H1 (cell line): Measurements from ENCODE around the gene CADM1. TPM values are rescaled to one million over a fixed set of nuclear protein-coding genes. Genes with fewer than 3 reads are reported as not detected.

Experiments used
- SUZ12 ChIP-seq: fragments of 200-600 bp; sonication (generic); IDR thresholded peaks from 2 replicates; pipeline ENCODE4 v1.6.1; 2012; ENCODE audit warnings: mild to moderate bottlenecking, inconsistent platforms, low read length, moderate library complexity, mixed read lengths
- polyA plus RNA-seq, 7 experiments: library from polyadenylated mRNA; depleted of rRNA in 3 of 7; stranded (reverse) in 5 of 7; unstranded in 2 of 7; fragments of >200 nt in 5 of 7; fragments of 200-250 nt in 2 of 7; gene quantifications; 1 replicate in 5 of 7; 2 replicates in 1 of 7; 4 replicates in 1 of 7; pipeline versions ENCODE4 v1.2.1 to v1.2.3, GENCODE V29; 2011 to 2013; ENCODE audit warnings: missing spikeins in 2 of 7, mixed read lengths in 2 of 7
- total RNA-seq: library from RNA; stranded (reverse); fragmentation: NEBNext Ultra II Directional; extraction: Animal tissue kit (Norgen Biotek cat#: 25700); gene quantifications from 2 replicates; pipeline ENCODE4 v1.2.1, GENCODE V29; 2021

Gene CADM1
- total and polyA plus RNA-seq, 2 of the 8 experiments (the other 6 are each of a cell fraction or from before 2014, with no cell fraction given) = 8.3 to 25.3 TPM

DNA sequence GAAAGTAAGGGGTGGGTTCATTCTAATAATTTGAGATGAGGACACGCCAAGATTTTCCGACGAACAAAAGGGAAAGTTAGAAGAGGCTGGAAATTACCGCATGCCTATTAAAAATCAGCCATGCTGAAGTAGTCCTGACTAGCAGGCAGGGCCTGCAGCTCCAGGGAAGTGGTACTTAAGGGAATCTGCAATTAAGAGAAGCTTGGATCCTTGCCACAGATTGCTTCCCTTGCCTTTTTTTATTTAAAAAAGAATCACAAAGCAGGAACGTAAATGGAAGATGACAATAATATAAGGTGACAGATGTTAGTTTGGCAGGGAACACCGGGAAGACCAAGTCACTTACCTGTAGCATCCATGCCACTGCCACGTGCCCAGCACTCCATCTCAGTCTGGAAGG lies 359.3 kb downstream of the CADM1 start (continued):
- TF ChIP-seq SUZ12 = no peak
